ENCODE data around the gene FAM50A. TPM values are rescaled to one million over a fixed set of nuclear protein-coding genes. Genes with fewer than 3 reads are reported as not detected.

Gene FAM50A
- total and polyA plus RNA-seq, 2 of the 4 experiments (the other 2 are of a cell fraction), result 46.4 to 119 TPM

DNA sequence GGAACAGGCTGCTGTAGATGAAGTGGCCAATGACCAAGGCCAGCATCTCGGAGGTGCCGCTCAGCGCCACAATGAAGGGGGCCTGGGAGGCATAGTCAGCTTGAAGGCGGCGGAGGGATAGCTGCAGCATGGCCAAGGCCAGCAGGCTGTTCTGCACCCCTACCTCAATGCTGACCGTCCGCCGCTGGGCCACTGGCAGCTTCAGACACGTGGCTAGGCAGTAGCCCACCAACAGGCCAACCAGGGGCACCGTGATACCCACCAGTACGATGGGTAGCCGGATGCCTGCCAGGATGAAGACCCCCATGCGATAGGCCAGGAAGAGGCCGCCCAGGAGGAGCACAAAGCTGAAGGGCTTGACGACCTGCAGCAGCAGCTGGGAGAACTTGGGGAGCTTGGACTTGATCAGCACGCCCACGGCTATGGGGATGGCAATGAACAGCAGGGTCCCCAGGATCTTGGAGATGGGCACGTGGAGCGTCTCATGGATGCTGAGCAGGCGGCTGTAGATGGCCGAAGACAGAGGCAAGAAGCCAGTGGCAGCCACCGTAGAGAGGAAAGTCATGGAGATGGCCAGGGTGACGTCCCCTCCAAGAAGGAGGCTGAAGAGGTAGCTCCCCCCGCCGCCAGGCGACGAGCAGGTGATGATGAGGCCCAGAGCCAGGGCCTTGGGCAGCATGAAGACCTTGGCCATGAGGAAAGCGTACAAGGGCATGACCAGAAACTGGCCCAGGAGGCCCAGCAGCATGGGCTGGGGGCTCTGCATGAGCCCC, 43.8 kb downstream of the FAM50A start:
- POLR2A ChIA-PET (ENCODE audit: unreplicated experiment), result interaction anchor here (0.5 kb wide), 1 partner anchor 24 kb away, joined by 5 read pairs; no protein-coding TSS in a partner anchor
- no peak overlapping the region for H4K91ac ChIP-seq (ENCODE audit: insufficient read depth, low read depth, low read length)
- TF ChIP-seq CHD1 (IDR thresholded peaks at IDR 0.05; ENCODE audit: low read depth, low read length) (no peak), RFX5 (IDR thresholded peaks at IDR 0.05; ENCODE audit: low read depth, low read length) (no peak), BHLHE40 (IDR thresholded peaks at IDR 0.05; ENCODE audit: low read depth, low read length) (no peak), NFE2L2 (IDR thresholded peaks at IDR 0.05; ENCODE audit: low read depth, low read length) (no peak), RCOR1 (IDR thresholded peaks at IDR 0.05; ENCODE audit: insufficient replicate concordance, low read length) (no peak)
- no peak overlapping the region for H2BK5ac ChIP-seq (ENCODE audit: low read depth, low read length, poor library complexity, severe bottlenecking)
- H3K27ac ChIP-seq (ENCODE audit: insufficient read depth, low read length), result no peak overlapping the region
- ATAC-seq (ENCODE audit: low read depth) (no peak), DNase-seq (no peak)
- H3K36me3 ChIP-seq (ENCODE audit: control insufficient read depth, insufficient read depth, low read length), result peaks cover 16% of the 10 kb centered on the region; the same call in 1 of the 2 replicates
- no peak overlapping the region for H2AK9ac ChIP-seq (replicated peaks; ENCODE audit: low read depth, low read length, poor library complexity)
- no peak overlapping the region for H3K9ac ChIP-seq (ENCODE audit: low read depth, low read length)
- H2AFZ ChIP-seq (replicated peaks; ENCODE audit: low read length, poor library complexity), result no peak overlapping the region
- H3K4ac ChIP-seq (ENCODE audit: low read depth, low read length), result no peak overlapping the region
- peaks cover 8% of the 10 kb centered on the region; the same call in 1 of the 2 replicates for H3K9me1 ChIP-seq (ENCODE audit: insufficient read depth, low read length)
- H3K14ac ChIP-seq (replicated peaks; ENCODE audit: low read depth, low read length), result no peak overlapping the region
- no peak overlapping the region for H4K5ac ChIP-seq (ENCODE audit: low read depth, low read length)
- H2BK15ac ChIP-seq (ENCODE audit: low read depth, low read length), result no peak overlapping the region
- no peak overlapping the region for H2BK20ac ChIP-seq (ENCODE audit: low read depth, low read length)
- peaks cover 3 to 38% of the 10 kb centered on the region in 2 experiments; a peak in 3 of 4 replicates for H3K79me1 ChIP-seq (ENCODE audit: low read depth in 1 of 2, low read length in 2 of 2)
- H4K8ac ChIP-seq (ENCODE audit: low read depth in 2 of 2, low read length in 2 of 2), result no peak overlapping the region
- no peak overlapping the region for H3K4me2 ChIP-seq (ENCODE audit: low read depth, low read length)
- H3K9me3 ChIP-seq (ENCODE audit: control insufficient read depth, insufficient read depth, low read length), result no peaks in the 10 kb centered on the region
- dilution Hi-C loops (cut with HindIII; ENCODE audit: low sequenced_read_pairs, unreplicated experiment), result no loop called here
- 85% methylated on average over 23 of the region's 28 CpGs; no CpG with 5 or more reads in 1 of the 2 experiments for WGBS, 2 experiments (ENCODE audit: extremely low coverage in 2 of 2, insufficient read length in 1 of 2)
- CTCF ChIA-PET, result no interaction called here
- BruUV-seq (replicated peaks), result no TSS peak
- H3K56ac ChIP-seq (ENCODE audit: extremely low read depth, insufficient read depth, low read length), result no peak overlapping the region
- no peak overlapping the region; the same call in 1 of the 2 replicates for H2AK5ac ChIP-seq (ENCODE audit: low read depth, low read length)
- H3K4me1 ChIP-seq (ENCODE audit: control insufficient read depth, insufficient read depth, low read length), result peaks cover 4% of the 10 kb centered on the region; the same call in 1 of the 2 replicates
- in situ Hi-C loops (cut with MboI; ENCODE audit: low sequenced_read_pairs), result no loop called here
- peaks cover 4% of the 10 kb centered on the region; the same call in 1 of the 2 replicates for H4K20me1 ChIP-seq (ENCODE audit: insufficient read depth, low read length)
- intact Hi-C loops (cut with micrococcal nuclease), result no loop called here
- no peak overlapping the region for H3K18ac ChIP-seq (ENCODE audit: low read depth, low read length)
- no peaks in the 10 kb centered on the region for H3K27me3 ChIP-seq (ENCODE audit: control insufficient read depth, insufficient read depth, low read length)
- H3K23ac ChIP-seq (ENCODE audit: low read depth, low read length), result no peak overlapping the region
- H3K4me3 ChIP-seq (ENCODE audit: insufficient read depth, low read depth, low read length), result no peak overlapping the region
- H2BK120ac ChIP-seq (ENCODE audit: low read depth, low read length), result no peak overlapping the region
